VCaP (cell line): ENCODE measurements around the gene EHBP1.
A peak's percentile ranks its signal among the peaks of the same experiment; 100 is the strongest.
"Not testable (repeated sequence)": the region's sequence is repeated elsewhere in the genome, so short reads cannot be mapped to it uniquely, and the experiment has no call there.

Source experiments
- H3K27ac ChIP-seq: fragments of 450-650 bp; 2 replicates; pipeline ENCODE4 v1.5.1; 2017
- TF ChIP-seq, protein P1 (sequence below): fragments of 450-650 bp; conservative IDR thresholded peaks from 2 replicates; pipeline ENCODE4 v1.5.1; 2017; ENCODE audit warnings: mild to moderate bottlenecking, moderate library complexity

EHBP1 gene

GRCh38 chr2:62745891-62746481, 40.5 kb downstream of the EHBP1 start:
- peak overlapping the region; percentile 53; the same call in 1 of the 2 replicates for H3K27ac ChIP-seq
- TF ChIP-seq, protein P1, sequence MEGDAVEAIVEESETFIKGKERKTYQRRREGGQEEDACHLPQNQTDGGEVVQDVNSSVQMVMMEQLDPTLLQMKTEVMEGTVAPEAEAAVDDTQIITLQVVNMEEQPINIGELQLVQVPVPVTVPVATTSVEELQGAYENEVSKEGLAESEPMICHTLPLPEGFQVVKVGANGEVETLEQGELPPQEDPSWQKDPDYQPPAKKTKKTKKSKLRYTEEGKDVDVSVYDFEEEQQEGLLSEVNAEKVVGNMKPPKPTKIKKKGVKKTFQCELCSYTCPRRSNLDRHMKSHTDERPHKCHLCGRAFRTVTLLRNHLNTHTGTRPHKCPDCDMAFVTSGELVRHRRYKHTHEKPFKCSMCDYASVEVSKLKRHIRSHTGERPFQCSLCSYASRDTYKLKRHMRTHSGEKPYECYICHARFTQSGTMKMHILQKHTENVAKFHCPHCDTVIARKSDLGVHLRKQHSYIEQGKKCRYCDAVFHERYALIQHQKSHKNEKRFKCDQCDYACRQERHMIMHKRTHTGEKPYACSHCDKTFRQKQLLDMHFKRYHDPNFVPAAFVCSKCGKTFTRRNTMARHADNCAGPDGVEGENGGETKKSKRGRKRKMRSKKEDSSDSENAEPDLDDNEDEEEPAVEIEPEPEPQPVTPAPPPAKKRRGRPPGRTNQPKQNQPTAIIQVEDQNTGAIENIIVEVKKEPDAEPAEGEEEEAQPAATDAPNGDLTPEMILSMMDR = no peak

- peak overlapping the region; percentile 49; the same call in 1 of the 2 replicates for H3K27ac ChIP-seq
- TF ChIP-seq, protein P1 = no peak
These were observed 41.7 kb downstream of the EHBP1 start for GRCh38 chr2:62747169-62747568.

DNA sequence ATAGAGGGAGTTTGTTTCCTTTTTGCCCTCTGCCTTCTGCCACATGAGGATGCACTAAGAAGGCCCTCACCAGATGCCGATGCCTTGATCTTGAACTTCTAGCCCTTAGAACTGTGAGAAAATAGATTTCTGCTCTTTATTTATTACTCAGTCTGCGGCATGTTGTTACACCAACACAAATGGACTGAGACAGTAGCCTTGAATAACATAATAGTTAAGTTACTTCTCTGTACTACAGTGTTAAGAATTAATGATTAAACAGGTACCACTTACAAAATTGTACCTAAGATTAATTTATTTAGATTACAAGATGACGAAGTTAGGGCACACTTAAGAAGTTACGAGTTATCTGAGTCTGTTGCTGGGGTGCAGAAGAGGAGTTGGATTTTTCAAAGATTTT, 42.4 kb downstream of the EHBP1 start:
- TF ChIP-seq, protein P1 = no peak
- peak overlapping the region; percentile 49; the same call in 1 of the 2 replicates for H3K27ac ChIP-seq

- not testable (repeated sequence) for H3K27ac ChIP-seq
These were observed 43.6 kb downstream of the EHBP1 start for GRCh38 chr2:62749111-62749510.

DNA sequence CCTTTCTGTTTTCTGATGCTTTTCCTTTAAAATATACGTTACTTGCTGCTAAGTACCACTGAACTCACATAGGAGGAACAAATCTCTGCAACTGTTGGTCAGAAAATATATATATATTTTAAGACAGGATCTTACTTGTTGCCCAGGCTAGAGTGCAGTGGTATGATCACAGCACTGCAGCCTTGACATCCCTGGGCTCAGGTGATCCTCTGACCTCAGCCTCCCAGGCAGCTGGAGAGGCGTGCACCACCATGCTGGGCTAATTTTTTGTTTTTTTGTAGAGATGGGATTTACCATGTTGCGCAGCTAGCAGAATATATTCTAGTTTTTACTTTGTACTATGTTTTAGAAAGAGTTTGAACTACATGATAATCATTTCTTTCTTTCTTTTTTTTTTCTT, 51.5 kb downstream of the EHBP1 start:
- no peak overlapping the region for H3K27ac ChIP-seq
- TF ChIP-seq, protein P1 = no peak

- TF ChIP-seq, protein P1 = no peak
- H3K27ac ChIP-seq = peak overlapping the region; percentile 79
These were observed 54.5 kb downstream of the EHBP1 start for GRCh38 chr2:62760026-62760425.

DNA sequence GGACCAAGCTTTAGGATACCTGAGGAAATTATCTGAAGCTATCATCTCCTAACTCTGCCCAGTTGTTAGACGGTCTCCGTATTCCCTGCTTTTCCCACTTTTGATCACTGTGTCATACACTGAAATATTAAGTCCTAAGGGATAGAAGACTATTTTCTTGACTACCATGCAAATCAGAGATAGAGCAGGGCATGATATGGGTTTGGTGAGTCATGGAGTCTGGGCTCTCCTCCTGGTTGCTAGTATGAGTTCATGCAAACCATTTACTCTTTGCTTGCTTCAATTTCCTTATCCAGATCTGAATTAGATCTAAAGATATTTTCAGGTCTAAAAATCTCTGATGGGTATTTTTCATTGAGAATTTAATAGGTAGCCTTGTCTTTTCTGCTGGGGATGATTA, 55.0 kb downstream of the EHBP1 start:
- TF ChIP-seq, protein P1 = no peak
- peak overlapping the region; percentile 79 for H3K27ac ChIP-seq

DNA sequence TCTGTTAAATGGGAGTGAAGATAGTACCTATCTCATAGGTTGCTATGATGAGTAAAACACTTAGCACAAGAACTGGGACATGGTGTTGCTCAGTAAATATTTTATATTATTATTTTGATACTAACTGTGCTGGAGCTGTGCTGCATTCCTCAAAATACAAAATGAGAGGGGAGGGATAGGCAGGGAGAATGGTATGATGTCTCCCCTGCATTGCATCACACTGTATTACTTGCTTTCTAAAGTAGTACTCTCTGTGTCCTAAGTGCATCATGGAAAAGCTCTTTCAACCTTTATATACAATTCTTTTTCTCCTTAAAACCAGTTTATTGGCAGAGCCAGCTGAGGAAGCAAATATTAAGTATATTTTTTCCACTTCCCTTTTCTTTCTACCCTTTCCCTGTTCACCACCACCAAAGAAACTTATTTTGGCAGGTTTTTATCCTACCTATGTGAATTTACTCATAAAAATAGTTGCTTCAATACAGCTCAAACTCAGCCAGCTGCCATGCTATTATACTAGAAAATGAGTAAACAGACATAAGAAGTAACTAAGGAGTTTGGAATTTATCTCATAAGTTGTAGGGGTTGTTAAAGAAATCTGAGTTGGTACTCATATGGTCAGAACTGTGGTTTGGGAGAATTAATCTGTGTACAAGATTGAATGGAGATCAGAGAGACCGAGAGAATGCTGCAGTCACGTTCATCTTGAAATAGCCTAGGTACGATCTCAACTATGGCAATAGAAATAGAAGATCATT, 60.3 kb downstream of the EHBP1 start:
- H3K27ac ChIP-seq = peak overlapping the region; percentile 79; the same call in 1 of the 2 replicates
- TF ChIP-seq, protein P1 = no peak
